GM21515 (cell line): ENCODE results near the gene ORAI2.
A peak's percentile ranks its signal among the peaks of the same experiment; 100 is the strongest.

Experiments
- ATAC-seq: cut with Tn5 transposase; IDR thresholded peaks from one replicate; pipeline ENCODE4 v1.9.1; 2021; ENCODE audit not compliant: unreplicated experiment

Gene ORAI2

GRCh38 chr7:102413611-102414010 lies 19.8 kb upstream of the ORAI2 start:
- ATAC-seq = no peak

- ATAC-seq = peak; percentile 46
Observed at GRCh38 chr7:102415685-102416225, 17.6 kb upstream of the ORAI2 start.

GRCh38 chr7:102416406-102416805 lies 17.0 kb upstream of the ORAI2 start:
- ATAC-seq = no peak

- no peak for ATAC-seq
Observed at GRCh38 chr7:102417105-102417504, 16.3 kb upstream of the ORAI2 start.

GRCh38 chr7:102418592-102418991 lies 14.8 kb upstream of the ORAI2 start:
- no peak for ATAC-seq

- ATAC-seq = no peak
Observed at GRCh38 chr7:102421706-102422240, 11.6 kb upstream of the ORAI2 start.

GRCh38 chr7:102424129-102424551 lies 9.2 kb upstream of the ORAI2 start:
- ATAC-seq = no peak

GRCh38 chr7:102424787-102425218 lies 8.6 kb upstream of the ORAI2 start:
- ATAC-seq = no peak

GRCh38 chr7:102425639-102426267 lies 7.6 kb upstream of the ORAI2 start:
- peak; percentile 67 for ATAC-seq

- peak; percentile 54 for ATAC-seq
Observed at GRCh38 chr7:102426268-102427018, 6.9 kb upstream of the ORAI2 start.

- no peak for ATAC-seq
Observed at GRCh38 chr7:102427019-102427405, 6.4 kb upstream of the ORAI2 start.

- no peak for ATAC-seq
Observed at GRCh38 chr7:102429141-102429899, 4.1 kb upstream of the ORAI2 start.

- peak; percentile 32 for ATAC-seq
Observed at GRCh38 chr7:102431617-102432298, 1.6 kb upstream of the ORAI2 start.

- ATAC-seq = peak; percentile 22
Observed at GRCh38 chr7:102432442-102433218, 745 bp upstream of the ORAI2 start.

GRCh38 chr7:102434039-102434486 lies 688 bp downstream of the ORAI2 start:
- no peak for ATAC-seq

GRCh38 chr7:102436118-102436517 lies 2.7 kb downstream of the ORAI2 start:
- ATAC-seq = no peak

GRCh38 chr7:102439963-102440795 lies 6.8 kb downstream of the ORAI2 start:
- ATAC-seq = no peak

- peak; percentile 39 for ATAC-seq
Observed at GRCh38 chr7:102444961-102445673, 11.7 kb downstream of the ORAI2 start.
